ENCODE data around the gene WDR86.

The WDR86 gene

GRCh38 chr7:151416112-151416940, 6.5 kb upstream of the WDR86 start:
- no peak overlapping the region for H3K4me3 ChIP-seq (ENCODE audit: low read depth, low read length)
- in situ Hi-C loops (cut with HindIII; ENCODE audit: low sequenced_read_pairs), result no loop called here
- DNase-seq (ENCODE audit: low read depth), result no peak
- no peak for TF ChIP-seq CTCF (IDR thresholded peaks at IDR 0.05; ENCODE audit: low read depth, low read length, missing control alignments)

GRCh38 chr7:151415375-151416105, 5.7 kb upstream of the WDR86 start:
- TF ChIP-seq CTCF (IDR thresholded peaks at IDR 0.05; ENCODE audit: low read depth, low read length, missing control alignments), result no peak
- H3K4me3 ChIP-seq (ENCODE audit: low read depth, low read length), result no peak overlapping the region
- in situ Hi-C loops (cut with HindIII; ENCODE audit: low sequenced_read_pairs), result no loop called here
- DNase-seq (ENCODE audit: low read depth), result no peak

GRCh38 chr7:151413241-151413640, 3.4 kb upstream of the WDR86 start:
- TF ChIP-seq CTCF (IDR thresholded peaks at IDR 0.05; ENCODE audit: low read depth, low read length, missing control alignments), result no peak
- DNase-seq (ENCODE audit: low read depth), result no peak
- H3K4me3 ChIP-seq (ENCODE audit: low read depth, low read length), result no peak overlapping the region
- in situ Hi-C loops (cut with HindIII; ENCODE audit: low sequenced_read_pairs), result no loop called here

- DNase-seq (ENCODE audit: low read depth), result no peak
- in situ Hi-C loops (cut with HindIII; ENCODE audit: low sequenced_read_pairs), result no loop called here
- H3K4me3 ChIP-seq (ENCODE audit: low read depth, low read length), result no peak overlapping the region
- no peak for TF ChIP-seq CTCF (IDR thresholded peaks at IDR 0.05; ENCODE audit: low read depth, low read length, missing control alignments)
Observed at GRCh38 chr7:151412318-151412717, 2.5 kb upstream of the WDR86 start.

- H3K4me3 ChIP-seq (ENCODE audit: low read depth, low read length), result no peak overlapping the region
Observed at GRCh38 chr7:151411551-151411950, 1.7 kb upstream of the WDR86 start.

More at GRCh38 chr7:151411551-151411950, 1.7 kb upstream of the WDR86 start:
- no peak for TF ChIP-seq CTCF (IDR thresholded peaks at IDR 0.05; ENCODE audit: low read depth, low read length, missing control alignments)
- in situ Hi-C loops (cut with HindIII; ENCODE audit: low sequenced_read_pairs), result no loop called here
- no peak for DNase-seq (ENCODE audit: low read depth)

Data from astrocyte of the cerebellum (primary cell).